Stimulated activated naive CD8-positive, alpha-beta T cell treated with anti-CD3 and anti-CD28 coated beads, Interleukin-15, amount 100 ng/mL, for 72 hours (primary cell): ENCODE data around the gene ITIH6.

Source experiments
- ATAC-seq: fragments of 150-1000 bp; cut with Tn5 transposase; 2 replicates; pipeline ENCODE4 v1.10.0; 2021; ENCODE audit warnings: mild to moderate bottlenecking, moderate library complexity
- DNase-seq, 2 donors: peaks; one replicate each; pipeline ENCODE4 v3.0.0; 2021 to 2022
- H3K27ac Mint-ChIP-seq, 2 donors: one replicate each; pipeline ENCODE4 v1.8.0; 2022; ENCODE audit warnings: mild to moderate bottlenecking in 2 of 2, mixed read lengths in 2 of 2, moderate library complexity in 2 of 2
- H3K27me3 Mint-ChIP-seq: one replicate; pipeline ENCODE4 v1.8.0; 2022; ENCODE audit warnings: mixed read lengths
- H3K4me1 Mint-ChIP-seq: one replicate; pipeline ENCODE4 v1.8.0; 2022; ENCODE audit warnings: mild to moderate bottlenecking, mixed read lengths
- H3K4me3 Mint-ChIP-seq, 2 donors: one replicate each; pipeline ENCODE4 v1.8.0; 2022; ENCODE audit warnings: mild to moderate bottlenecking in 2 of 2, mixed read lengths in 2 of 2, moderate library complexity in 1 of 2
- H3K9me3 Mint-ChIP-seq, 2 donors: one replicate each; pipeline ENCODE4 v1.8.0; 2022; ENCODE audit warnings: mixed read lengths in 2 of 2

Gene ITIH6

GRCh38 chrX:54708404-54708803, 89.7 kb downstream of the ITIH6 start:
- no peak for ATAC-seq
- H3K27ac Mint-ChIP-seq = no peak overlapping the region
- DNase-seq = no peak
- no peak overlapping the region for H3K4me3 Mint-ChIP-seq
- H3K9me3 Mint-ChIP-seq = no peaks in the 10 kb centered on the region
- peaks cover 8% of the 10 kb centered on the region for H3K27me3 Mint-ChIP-seq
- H3K4me1 Mint-ChIP-seq = no peaks in the 10 kb centered on the region
